ENCODE results near the gene MANF. TPM values are rescaled to one million over a fixed set of nuclear protein-coding genes. Genes with fewer than 3 reads are reported as not detected.

The MANF gene
- total and polyA plus RNA-seq, 2 of the 13 experiments (the other 11 are each of a cell fraction or from before 2014, with no cell fraction given): 55.4 to 269 TPM

DNA sequence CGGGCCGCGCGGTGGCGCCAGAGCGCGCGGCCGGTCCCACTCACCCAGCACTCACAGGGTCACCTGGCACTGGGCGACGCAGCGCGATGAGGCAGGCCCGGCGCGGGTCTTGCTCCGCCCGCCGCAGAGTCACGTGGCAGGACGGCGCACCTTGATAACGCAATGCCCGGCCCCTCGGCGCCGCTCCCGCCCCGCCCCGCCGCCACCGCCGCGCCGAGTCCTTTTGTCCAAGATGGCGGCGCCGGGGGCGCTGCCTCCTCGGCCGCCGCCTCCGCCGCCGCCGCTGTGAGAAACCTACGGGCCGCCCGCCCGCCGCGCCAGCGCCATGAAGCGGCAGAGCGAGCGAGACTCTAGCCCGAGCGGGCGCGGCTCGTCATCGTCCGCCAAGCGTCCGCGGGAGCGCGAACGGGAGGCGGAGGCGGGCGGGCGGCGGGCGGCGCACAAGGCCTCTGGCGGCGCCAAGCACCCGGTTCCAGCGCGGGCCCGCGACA is 6.0 kb downstream of the MANF start, which contains the start of gene RBM15B (continued):
- TF ChIP-seq, protein P1, sequence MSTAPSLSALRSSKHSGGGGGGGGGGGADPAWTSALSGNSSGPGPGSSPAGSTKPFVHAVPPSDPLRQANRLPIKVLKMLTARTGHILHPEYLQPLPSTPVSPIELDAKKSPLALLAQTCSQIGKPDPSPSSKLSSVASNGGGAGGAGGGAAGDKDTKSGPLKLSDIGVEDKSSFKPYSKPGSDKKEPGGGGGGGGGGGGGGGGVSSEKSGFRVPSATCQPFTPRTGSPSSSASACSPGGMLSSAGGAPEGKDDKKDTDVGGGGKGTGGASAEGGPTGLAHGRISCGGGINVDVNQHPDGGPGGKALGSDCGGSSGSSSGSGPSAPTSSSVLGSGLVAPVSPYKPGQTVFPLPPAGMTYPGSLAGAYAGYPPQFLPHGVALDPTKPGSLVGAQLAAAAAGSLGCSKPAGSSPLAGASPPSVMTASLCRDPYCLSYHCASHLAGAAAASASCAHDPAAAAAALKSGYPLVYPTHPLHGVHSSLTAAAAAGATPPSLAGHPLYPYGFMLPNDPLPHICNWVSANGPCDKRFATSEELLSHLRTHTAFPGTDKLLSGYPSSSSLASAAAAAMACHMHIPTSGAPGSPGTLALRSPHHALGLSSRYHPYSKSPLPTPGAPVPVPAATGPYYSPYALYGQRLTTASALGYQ (CRISPR knock-in tag; IDR thresholded peaks at IDR 0.05): no peak
- peak; percentile 94 for TF ChIP-seq THAP11 (CRISPR knock-in tag; IDR thresholded peaks at IDR 0.05)
- TF ChIP-seq, protein P2, sequence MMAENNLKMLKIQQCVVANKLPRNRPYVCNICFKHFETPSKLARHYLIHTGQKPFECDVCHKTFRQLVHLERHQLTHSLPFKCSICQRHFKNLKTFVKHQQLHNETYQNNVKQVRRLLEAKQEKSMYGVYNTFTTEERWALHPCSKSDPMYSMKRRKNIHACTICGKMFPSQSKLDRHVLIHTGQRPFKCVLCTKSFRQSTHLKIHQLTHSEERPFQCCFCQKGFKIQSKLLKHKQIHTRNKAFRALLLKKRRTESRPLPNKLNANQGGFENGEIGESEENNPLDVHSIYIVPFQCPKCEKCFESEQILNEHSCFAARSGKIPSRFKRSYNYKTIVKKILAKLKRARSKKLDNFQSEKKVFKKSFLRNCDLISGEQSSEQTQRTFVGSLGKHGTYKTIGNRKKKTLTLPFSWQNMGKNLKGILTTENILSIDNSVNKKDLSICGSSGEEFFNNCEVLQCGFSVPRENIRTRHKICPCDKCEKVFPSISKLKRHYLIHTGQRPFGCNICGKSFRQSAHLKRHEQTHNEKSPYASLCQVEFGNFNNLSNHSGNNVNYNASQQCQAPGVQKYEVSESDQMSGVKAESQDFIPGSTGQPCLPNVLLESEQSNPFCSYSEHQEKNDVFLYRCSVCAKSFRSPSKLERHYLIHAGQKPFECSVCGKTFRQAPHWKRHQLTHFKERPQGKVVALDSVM (CRISPR knock-in tag; IDR thresholded peaks at IDR 0.05): peak; percentile 40; the same call in 1 of the 2 replicates
- peak; percentile 64; the same call in 1 of the 2 replicates for TF ChIP-seq ZSCAN21 (CRISPR knock-in tag; IDR thresholded peaks at IDR 0.05; ENCODE audit: borderline replicate concordance)
- no peak for TF ChIP-seq EZH2 (conservative IDR thresholded peaks at IDR 0.05; ENCODE audit: low read depth, low read length)
- TF ChIP-seq ZBTB8A (CRISPR knock-in tag; IDR thresholded peaks at IDR 0.05; ENCODE audit: borderline replicate concordance, low read depth): no peak
- peak; percentile 93 for TF ChIP-seq CREB1 (IDR thresholded peaks at IDR 0.05)
- TF ChIP-seq CREB1 (CRISPR knock-in tag; IDR thresholded peaks at IDR 0.05): peak; percentile 84
- no peak for TF ChIP-seq SUZ12 (IDR thresholded peaks at IDR 0.05; ENCODE audit: low read depth, low read length)
- TF ChIP-seq GABPB1 (CRISPR knock-in tag; IDR thresholded peaks at IDR 0.05): peak; percentile 90
- TF ChIP-seq PHF20 (CRISPR knock-in tag; IDR thresholded peaks at IDR 0.05): peak; percentile 94
- TF ChIP-seq, protein P3, sequence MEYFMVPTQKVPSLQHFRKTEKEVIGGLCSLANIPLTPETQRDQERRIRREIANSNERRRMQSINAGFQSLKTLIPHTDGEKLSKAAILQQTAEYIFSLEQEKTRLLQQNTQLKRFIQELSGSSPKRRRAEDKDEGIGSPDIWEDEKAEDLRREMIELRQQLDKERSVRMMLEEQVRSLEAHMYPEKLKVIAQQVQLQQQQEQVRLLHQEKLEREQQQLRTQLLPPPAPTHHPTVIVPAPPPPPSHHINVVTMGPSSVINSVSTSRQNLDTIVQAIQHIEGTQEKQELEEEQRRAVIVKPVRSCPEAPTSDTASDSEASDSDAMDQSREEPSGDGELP (IDR thresholded peaks at IDR 0.05; ENCODE audit: borderline replicate concordance, low read depth): peak; percentile 88; the same call in 1 of the 2 replicates
- TF ChIP-seq, protein P4, sequence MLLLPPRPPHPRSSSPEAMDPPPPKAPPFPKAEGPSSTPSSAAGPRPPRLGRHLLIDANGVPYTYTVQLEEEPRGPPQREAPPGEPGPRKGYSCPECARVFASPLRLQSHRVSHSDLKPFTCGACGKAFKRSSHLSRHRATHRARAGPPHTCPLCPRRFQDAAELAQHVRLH (CRISPR knock-in tag; IDR thresholded peaks at IDR 0.05; ENCODE audit: borderline replicate concordance, low read depth): peak; percentile 67; the same call in 1 of the 2 replicates
- peak; percentile 59 for TF ChIP-seq AGO2 (optimal IDR thresholded peaks at IDR 0.05; ENCODE audit: low read depth, low read length)
- TF ChIP-seq SMAD1 (CRISPR knock-in tag; IDR thresholded peaks at IDR 0.05; ENCODE audit: borderline replicate concordance, low read depth): peak; percentile 75; the same call in 1 of the 2 replicates
- TF ChIP-seq, protein P5, sequence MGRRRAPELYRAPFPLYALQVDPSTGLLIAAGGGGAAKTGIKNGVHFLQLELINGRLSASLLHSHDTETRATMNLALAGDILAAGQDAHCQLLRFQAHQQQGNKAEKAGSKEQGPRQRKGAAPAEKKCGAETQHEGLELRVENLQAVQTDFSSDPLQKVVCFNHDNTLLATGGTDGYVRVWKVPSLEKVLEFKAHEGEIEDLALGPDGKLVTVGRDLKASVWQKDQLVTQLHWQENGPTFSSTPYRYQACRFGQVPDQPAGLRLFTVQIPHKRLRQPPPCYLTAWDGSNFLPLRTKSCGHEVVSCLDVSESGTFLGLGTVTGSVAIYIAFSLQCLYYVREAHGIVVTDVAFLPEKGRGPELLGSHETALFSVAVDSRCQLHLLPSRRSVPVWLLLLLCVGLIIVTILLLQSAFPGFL (CRISPR knock-in tag; IDR thresholded peaks at IDR 0.05): no peak
- TF ChIP-seq RELA (CRISPR knock-in tag; IDR thresholded peaks at IDR 0.05): no peak
- no peak for TF ChIP-seq NFIC (IDR thresholded peaks at IDR 0.05; ENCODE audit: low read length)
- TF ChIP-seq, protein P6, sequence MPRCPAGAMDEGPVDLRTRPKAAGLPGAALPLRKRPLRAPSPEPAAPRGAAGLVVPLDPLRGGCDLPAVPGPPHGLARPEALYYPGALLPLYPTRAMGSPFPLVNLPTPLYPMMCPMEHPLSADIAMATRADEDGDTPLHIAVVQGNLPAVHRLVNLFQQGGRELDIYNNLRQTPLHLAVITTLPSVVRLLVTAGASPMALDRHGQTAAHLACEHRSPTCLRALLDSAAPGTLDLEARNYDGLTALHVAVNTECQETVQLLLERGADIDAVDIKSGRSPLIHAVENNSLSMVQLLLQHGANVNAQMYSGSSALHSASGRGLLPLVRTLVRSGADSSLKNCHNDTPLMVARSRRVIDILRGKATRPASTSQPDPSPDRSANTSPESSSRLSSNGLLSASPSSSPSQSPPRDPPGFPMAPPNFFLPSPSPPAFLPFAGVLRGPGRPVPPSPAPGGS (CRISPR knock-in tag; IDR thresholded peaks at IDR 0.05): peak; percentile 22
- no peak for TF ChIP-seq MEF2D (CRISPR knock-in tag; IDR thresholded peaks at IDR 0.05)
- no peak for TF ChIP-seq NFKB2 (CRISPR knock-in tag; IDR thresholded peaks at IDR 0.05; ENCODE audit: borderline replicate concordance)

Measured in HepG2 (cell line).